PC-9 (cell line): ENCODE results near the gene PALM.

Experiments
- CTCF ChIP-seq: fragments of 200-600 bp; sonication (generic); conservative IDR thresholded peaks from 2 replicates; pipeline ENCODE4 v1.6.1; 2017; ENCODE audit warnings: mixed run types, antibody characterized with exemption, mild to moderate bottlenecking, moderate library complexity
- EZH2 ChIP-seq: fragments of 200-600 bp; sonication (generic); IDR thresholded peaks from 2 replicates; pipeline ENCODE4 v1.8.0; 2017; ENCODE audit warnings: antibody characterized with exemption, low read depth

- TF ChIP-seq CTCF (no peak), EZH2 (no peak)
Observed at GRCh38 chr19:731000-731399, 22.3 kb downstream of the PALM start.
